ENCODE data around the gene CCDC9B. TPM values are rescaled to one million over a fixed set of nuclear protein-coding genes. Genes with fewer than 3 reads are reported as not detected.
A peak's percentile ranks its signal among the peaks of the same experiment; 100 is the strongest.

CCDC9B gene
- total and polyA plus RNA-seq, 4 donors: 1.8 to 7.5 (median 4.4) TPM

- Histone ChIP-seq H3K4me3 (ENCODE audit: low read depth, low read length) (no peak overlapping the region), H3K27me3 (ENCODE audit: control insufficient read depth, insufficient read depth, low read length) (peaks cover 37% of the 10 kb centered on the region), H3K36me3 (ENCODE audit: control insufficient read depth, insufficient read depth, low read length) (peaks cover 13% of the 10 kb centered on the region), H3K27ac (ENCODE audit: low read depth, low read length) (no peak overlapping the region), H3K9me3 (ENCODE audit: control insufficient read depth, insufficient read depth, low read length) (no peaks in the 10 kb centered on the region), H3K4me1 (ENCODE audit: control insufficient read depth, insufficient read depth, low read length) (peaks cover 50% of the 10 kb centered on the region)
- WGBS (ENCODE audit: insufficient coverage): 70% methylated on average over 4 of the region's 4 CpGs
- no peak for DNase-seq (ENCODE audit: low read depth in 4 of 6, low spot score in 6 of 6)
Measured at GRCh38 chr15:40287968-40288367, 52.8 kb downstream of the CCDC9B start.

- DNase-seq (ENCODE audit: low read depth in 4 of 6, low spot score in 6 of 6): no peak
- H3K27ac ChIP-seq (ENCODE audit: low read depth, low read length): no peak overlapping the region
- no peaks in the 10 kb centered on the region for H3K9me3 ChIP-seq (ENCODE audit: control insufficient read depth, insufficient read depth, low read length)
- peaks cover 42% of the 10 kb centered on the region for H3K27me3 ChIP-seq (ENCODE audit: control insufficient read depth, insufficient read depth, low read length)
- H3K36me3 ChIP-seq (ENCODE audit: control insufficient read depth, insufficient read depth, low read length): peaks cover 13% of the 10 kb centered on the region
- 80% methylated on average over 1 of the region's 3 CpGs for WGBS (ENCODE audit: insufficient coverage)
- H3K4me1 ChIP-seq (ENCODE audit: control insufficient read depth, insufficient read depth, low read length): peaks cover 53% of the 10 kb centered on the region
- H3K4me3 ChIP-seq (ENCODE audit: low read depth, low read length): no peak overlapping the region
Measured at GRCh38 chr15:40287505-40287904, 53.2 kb downstream of the CCDC9B start.

GRCh38 chr15:40286794-40287193 lies 53.9 kb downstream of the CCDC9B start:
- Histone ChIP-seq H3K4me3 (ENCODE audit: low read depth, low read length) (no peak overlapping the region), H3K9me3 (ENCODE audit: control insufficient read depth, insufficient read depth, low read length) (no peaks in the 10 kb centered on the region), H3K27me3 (ENCODE audit: control insufficient read depth, insufficient read depth, low read length) (peaks cover 45% of the 10 kb centered on the region), H3K36me3 (ENCODE audit: control insufficient read depth, insufficient read depth, low read length) (peaks cover 13% of the 10 kb centered on the region), H3K27ac (ENCODE audit: low read depth, low read length) (no peak overlapping the region), H3K4me1 (ENCODE audit: control insufficient read depth, insufficient read depth, low read length) (peaks cover 50% of the 10 kb centered on the region)
- WGBS (ENCODE audit: insufficient coverage): 79% methylated on average over 6 of the region's 7 CpGs
- no peak for DNase-seq (ENCODE audit: low read depth in 4 of 6, low spot score in 6 of 6)

GRCh38 chr15:40286061-40286532 lies 54.6 kb downstream of the CCDC9B start:
- peaks cover 49% of the 10 kb centered on the region for H3K4me1 ChIP-seq (ENCODE audit: control insufficient read depth, insufficient read depth, low read length)
- DNase-seq (ENCODE audit: low read depth in 4 of 6, low spot score in 6 of 6): peak in 1 of 6 donors; percentile 45
- 67% methylated on average over 5 of the region's 7 CpGs for WGBS (ENCODE audit: insufficient coverage)
- H3K27ac ChIP-seq (ENCODE audit: low read depth, low read length): no peak overlapping the region
- H3K27me3 ChIP-seq (ENCODE audit: control insufficient read depth, insufficient read depth, low read length): peaks cover 48% of the 10 kb centered on the region
- H3K4me3 ChIP-seq (ENCODE audit: low read depth, low read length): no peak overlapping the region
- peaks cover 13% of the 10 kb centered on the region for H3K36me3 ChIP-seq (ENCODE audit: control insufficient read depth, insufficient read depth, low read length)
- no peaks in the 10 kb centered on the region for H3K9me3 ChIP-seq (ENCODE audit: control insufficient read depth, insufficient read depth, low read length)

- Histone ChIP-seq H3K27ac (ENCODE audit: low read depth, low read length) (no peak overlapping the region), H3K9me3 (ENCODE audit: control insufficient read depth, insufficient read depth, low read length) (no peaks in the 10 kb centered on the region), H3K27me3 (ENCODE audit: control insufficient read depth, insufficient read depth, low read length) (peaks cover 53% of the 10 kb centered on the region), H3K4me3 (ENCODE audit: low read depth, low read length) (no peak overlapping the region), H3K36me3 (ENCODE audit: control insufficient read depth, insufficient read depth, low read length) (peaks cover 13% of the 10 kb centered on the region), H3K4me1 (ENCODE audit: control insufficient read depth, insufficient read depth, low read length) (peaks cover 47% of the 10 kb centered on the region)
- DNase-seq (ENCODE audit: low read depth in 4 of 6, low spot score in 6 of 6): no peak
- WGBS (ENCODE audit: insufficient coverage): 0% methylated on average over 1 of the region's 1 CpG
Measured at GRCh38 chr15:40285554-40286011, 55.2 kb downstream of the CCDC9B start.

- H3K27me3 ChIP-seq (ENCODE audit: control insufficient read depth, insufficient read depth, low read length): peaks cover 53% of the 10 kb centered on the region
- 61% methylated on average over 4 of the region's 4 CpGs for WGBS (ENCODE audit: insufficient coverage)
- H3K4me3 ChIP-seq (ENCODE audit: low read depth, low read length): no peak overlapping the region
Measured at GRCh38 chr15:40285151-40285550, 55.6 kb downstream of the CCDC9B start.

GRCh38 chr15:40283615-40284300 lies 57.0 kb downstream of the CCDC9B start:
- no peak for DNase-seq (ENCODE audit: low read depth in 4 of 6, low spot score in 6 of 6)
- WGBS (ENCODE audit: insufficient coverage): 19% methylated on average over 24 of the region's 33 CpGs
- Histone ChIP-seq H3K4me3 (ENCODE audit: low read depth, low read length) (no peak overlapping the region), H3K9me3 (ENCODE audit: control insufficient read depth, insufficient read depth, low read length) (no peaks in the 10 kb centered on the region), H3K27me3 (ENCODE audit: control insufficient read depth, insufficient read depth, low read length) (peaks cover 66% of the 10 kb centered on the region), H3K27ac (ENCODE audit: low read depth, low read length) (no peak overlapping the region), H3K36me3 (ENCODE audit: control insufficient read depth, insufficient read depth, low read length) (peaks cover 12% of the 10 kb centered on the region), H3K4me1 (ENCODE audit: control insufficient read depth, insufficient read depth, low read length) (peaks cover 55% of the 10 kb centered on the region)

More at GRCh38 chr15:40285151-40285550, 55.6 kb downstream of the CCDC9B start:
- H3K27ac ChIP-seq (ENCODE audit: low read depth, low read length): no peak overlapping the region
- H3K4me1 ChIP-seq (ENCODE audit: control insufficient read depth, insufficient read depth, low read length): peaks cover 47% of the 10 kb centered on the region
- H3K36me3 ChIP-seq (ENCODE audit: control insufficient read depth, insufficient read depth, low read length): peaks cover 13% of the 10 kb centered on the region
- peak in 1 of 6 donors; percentile 60 for DNase-seq (ENCODE audit: low read depth in 4 of 6, low spot score in 6 of 6)
- H3K9me3 ChIP-seq (ENCODE audit: control insufficient read depth, insufficient read depth, low read length): no peaks in the 10 kb centered on the region

- Histone ChIP-seq H3K4me3 (ENCODE audit: low read depth, low read length) (no peak within 1 kb of the TSS), H3K9me3 (ENCODE audit: control insufficient read depth, insufficient read depth, low read length) (no peaks in the 10 kb centered on the region), H3K36me3 (ENCODE audit: control insufficient read depth, insufficient read depth, low read length) (peaks cover 4% of the 10 kb centered on the region), H3K27ac (ENCODE audit: low read depth, low read length) (no peak within 1 kb of the TSS), H3K4me1 (ENCODE audit: control insufficient read depth, insufficient read depth, low read length) (peaks cover 55% of the 10 kb centered on the region), H3K27me3 (ENCODE audit: control insufficient read depth, insufficient read depth, low read length) (peaks cover 69% of the 10 kb centered on the region)
- peak in 1 of 6 donors; percentile 56 for DNase-seq (ENCODE audit: low read depth in 4 of 6, low spot score in 6 of 6)
- WGBS (ENCODE audit: insufficient coverage): under 1% methylated on average over 76 of the region's 76 CpGs
Measured at GRCh38 chr15:40282869-40283614, 57.7 kb downstream of the CCDC9B start, which contains the start of gene ANKRD63. Gene ANKRD63 (minus strand): TSS chr15:40283064. CDS start chr15:40282586, 478 bp downstream.

- no peak overlapping the region for H3K4me3 ChIP-seq (ENCODE audit: low read depth, low read length)
- no peaks in the 10 kb centered on the region for H3K9me3 ChIP-seq (ENCODE audit: control insufficient read depth, insufficient read depth, low read length)
- peaks cover 58% of the 10 kb centered on the region for H3K4me1 ChIP-seq (ENCODE audit: control insufficient read depth, insufficient read depth, low read length)
- H3K27me3 ChIP-seq (ENCODE audit: control insufficient read depth, insufficient read depth, low read length): peaks cover 76% of the 10 kb centered on the region
- WGBS (ENCODE audit: insufficient coverage): under 1% methylated on average over 92 of the region's 92 CpGs
- no peak overlapping the region for H3K27ac ChIP-seq (ENCODE audit: low read depth, low read length)
- peaks cover 10% of the 10 kb centered on the region for H3K36me3 ChIP-seq (ENCODE audit: control insufficient read depth, insufficient read depth, low read length)
- DNase-seq (ENCODE audit: low read depth in 4 of 6, low spot score in 6 of 6): peak in 2 of 6 donors; percentile 48 to 55
Measured at GRCh38 chr15:40282147-40282868, 58.4 kb downstream of the CCDC9B start.

All from spinal cord (tissue), 10 donors.